Measurements from ENCODE around the gene CHCHD4. TPM values are rescaled to one million over a fixed set of nuclear protein-coding genes. Genes with fewer than 3 reads are reported as not detected.
A peak's percentile ranks its signal among the peaks of the same experiment; 100 is the strongest.

The CHCHD4 gene
- total and polyA plus RNA-seq, 2 of the 13 experiments (the other 11 are each of a cell fraction or from before 2014, with no cell fraction given): 15.8 to 24.1 TPM

- TF ChIP-seq ZNF207 (IDR thresholded peaks at IDR 0.05; ENCODE audit: borderline replicate concordance) (no peak), SMAD3 (CRISPR knock-in tag; IDR thresholded peaks at IDR 0.05) (peak; percentile 59; the same call in 1 of the 2 replicates), ZNF883 (CRISPR knock-in tag; IDR thresholded peaks at IDR 0.05; ENCODE audit: not compliant biosample characterization) (no peak), ZNF746 (CRISPR knock-in tag; IDR thresholded peaks at IDR 0.05) (no peak), ZNF672 (CRISPR knock-in tag; IDR thresholded peaks at IDR 0.05) (no peak), GMEB2 (CRISPR knock-in tag; IDR thresholded peaks at IDR 0.05; ENCODE audit: low read depth) (no peak), ARID5B (CRISPR knock-in tag; IDR thresholded peaks at IDR 0.05) (peak; percentile 78), HOXD1 (CRISPR knock-in tag; IDR thresholded peaks at IDR 0.05) (no peak), ZNF451 (CRISPR knock-in tag; IDR thresholded peaks at IDR 0.05) (no peak), SP140L (CRISPR knock-in tag; IDR thresholded peaks at IDR 0.05; ENCODE audit: borderline replicate concordance) (no peak), POLR2A (IDR thresholded peaks at IDR 0.05; ENCODE audit: insufficient read depth in 1 of 2, low read depth in 2 of 2, low read length in 2 of 2) (peak in 1 of 2 experiments; percentile 32; a peak in 1 of 4 replicates), RXRB (CRISPR knock-in tag; IDR thresholded peaks at IDR 0.05; ENCODE audit: borderline replicate concordance) (peak; percentile 53; the same call in 1 of the 2 replicates), ZNF263 (CRISPR knock-in tag; IDR thresholded peaks at IDR 0.05) (no peak), ZNF333 (CRISPR knock-in tag; IDR thresholded peaks at IDR 0.05; ENCODE audit: borderline replicate concordance) (no peak), ZSCAN22 (CRISPR knock-in tag; IDR thresholded peaks at IDR 0.05) (no peak), CBX1 (IDR thresholded peaks at IDR 0.05; ENCODE audit: low read depth) (peak; percentile 29)
- TF ChIP-seq, protein P1, sequence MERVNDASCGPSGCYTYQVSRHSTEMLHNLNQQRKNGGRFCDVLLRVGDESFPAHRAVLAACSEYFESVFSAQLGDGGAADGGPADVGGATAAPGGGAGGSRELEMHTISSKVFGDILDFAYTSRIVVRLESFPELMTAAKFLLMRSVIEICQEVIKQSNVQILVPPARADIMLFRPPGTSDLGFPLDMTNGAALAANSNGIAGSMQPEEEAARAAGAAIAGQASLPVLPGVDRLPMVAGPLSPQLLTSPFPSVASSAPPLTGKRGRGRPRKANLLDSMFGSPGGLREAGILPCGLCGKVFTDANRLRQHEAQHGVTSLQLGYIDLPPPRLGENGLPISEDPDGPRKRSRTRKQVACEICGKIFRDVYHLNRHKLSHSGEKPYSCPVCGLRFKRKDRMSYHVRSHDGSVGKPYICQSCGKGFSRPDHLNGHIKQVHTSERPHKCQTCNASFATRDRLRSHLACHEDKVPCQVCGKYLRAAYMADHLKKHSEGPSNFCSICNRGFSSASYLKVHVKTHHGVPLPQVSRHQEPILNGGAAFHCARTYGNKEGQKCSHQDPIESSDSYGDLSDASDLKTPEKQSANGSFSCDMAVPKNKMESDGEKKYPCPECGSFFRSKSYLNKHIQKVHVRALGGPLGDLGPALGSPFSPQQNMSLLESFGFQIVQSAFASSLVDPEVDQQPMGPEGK (CRISPR knock-in tag; IDR thresholded peaks at IDR 0.05): peak; percentile 18; the same call in 1 of the 2 replicates
- TF ChIP-seq, protein P2, sequence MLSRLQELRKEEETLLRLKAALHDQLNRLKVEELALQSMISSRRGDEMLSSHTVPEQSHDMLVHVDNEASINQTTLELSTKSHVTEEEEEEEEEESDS (CRISPR knock-in tag; IDR thresholded peaks at IDR 0.05; ENCODE audit: borderline replicate concordance): peak; percentile 39; the same call in 1 of the 2 replicates
Measured at GRCh38 chr3:14118400-14119381, 6.0 kb downstream of the CHCHD4 start (continued).
